ENCODE measurements around the gene SOBP.

The SOBP gene

GRCh38 chr6:107523054-107523791, 33.3 kb downstream of the SOBP start:
- no peak for DNase-seq (ENCODE audit: low read depth in 2 of 2)

- no peak for DNase-seq (ENCODE audit: low read depth in 2 of 2)
These were observed 33.9 kb downstream of the SOBP start for GRCh38 chr6:107523794-107524193.

DNA sequence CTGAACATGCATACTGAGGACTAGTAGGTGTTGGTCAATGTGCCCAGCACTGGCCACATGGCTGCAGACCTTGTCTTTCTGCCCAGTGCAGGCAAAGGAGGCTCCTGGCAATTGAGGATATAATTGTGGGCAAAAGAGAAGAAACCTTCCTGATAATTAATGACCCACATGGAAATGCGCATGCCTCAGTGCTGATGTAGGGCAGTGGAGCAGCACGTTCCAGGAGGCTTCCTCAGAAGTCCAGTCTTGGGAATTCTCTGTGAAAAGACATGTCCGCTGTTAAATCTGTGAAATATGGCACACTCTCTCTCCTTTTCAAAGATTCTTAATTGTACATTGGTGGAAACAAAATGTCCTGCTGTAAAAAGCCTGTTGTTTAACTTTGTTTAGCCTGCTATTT, 34.7 kb downstream of the SOBP start:
- no peak for DNase-seq (ENCODE audit: low read depth in 2 of 2)

- no peak for DNase-seq (ENCODE audit: low read depth in 2 of 2)
These were observed 42.0 kb downstream of the SOBP start for GRCh38 chr6:107531868-107532267.

DNA sequence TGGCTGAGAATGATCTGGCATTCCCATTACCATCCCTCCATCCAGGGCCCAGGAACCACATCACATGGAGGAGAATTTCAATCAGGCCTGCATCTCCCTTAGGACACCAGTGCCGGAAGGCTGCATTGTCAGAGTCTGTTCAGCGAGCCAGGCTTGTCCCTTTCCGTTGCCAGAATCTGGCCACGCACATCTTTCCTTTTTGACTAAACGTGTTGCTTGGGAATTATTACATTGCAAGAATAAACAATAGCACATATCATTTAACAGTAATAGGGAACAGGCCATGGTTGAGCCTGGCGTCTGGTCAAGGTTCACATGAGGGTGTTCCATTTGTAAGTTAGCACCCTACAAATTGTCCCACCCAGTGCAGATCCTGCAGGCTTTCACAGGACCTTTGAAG, 42.8 kb downstream of the SOBP start:
- DNase-seq (ENCODE audit: low read depth in 2 of 2) = no peak

DNA sequence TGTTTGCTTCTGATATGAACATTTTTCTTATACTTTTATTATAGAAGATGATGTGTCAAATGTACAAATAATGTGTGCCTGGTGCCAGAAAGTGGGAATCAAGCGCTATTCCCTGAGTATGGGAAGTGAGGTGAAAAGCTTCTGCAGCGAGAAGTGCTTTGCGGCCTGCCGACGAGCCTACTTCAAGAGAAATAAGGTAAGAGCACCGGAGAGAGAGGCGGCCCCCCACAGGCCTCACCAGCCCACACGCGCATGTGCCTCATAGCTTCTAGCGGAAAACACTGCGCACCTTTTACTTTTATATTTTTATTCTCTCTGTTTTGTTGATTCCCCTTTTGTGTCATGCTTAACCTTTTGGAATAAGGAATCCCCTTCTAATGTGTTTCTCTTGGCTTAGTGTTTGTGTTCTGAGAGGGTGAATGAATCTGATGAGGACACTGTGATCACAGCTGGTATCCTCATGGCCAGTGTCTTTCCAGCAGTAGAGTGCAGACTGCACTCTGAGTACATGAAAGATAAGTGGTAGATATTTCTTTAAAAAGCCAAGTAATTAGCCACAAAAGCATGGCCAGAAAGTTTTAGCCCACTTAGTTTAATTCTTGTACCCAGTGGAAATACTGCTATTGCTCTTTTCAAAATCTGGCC, 43.6 kb downstream of the SOBP start:
- no peak for DNase-seq (ENCODE audit: low read depth in 2 of 2)

GRCh38 chr6:107534571-107535141, 44.7 kb downstream of the SOBP start:
- no peak for DNase-seq (ENCODE audit: low read depth in 2 of 2)

DNA sequence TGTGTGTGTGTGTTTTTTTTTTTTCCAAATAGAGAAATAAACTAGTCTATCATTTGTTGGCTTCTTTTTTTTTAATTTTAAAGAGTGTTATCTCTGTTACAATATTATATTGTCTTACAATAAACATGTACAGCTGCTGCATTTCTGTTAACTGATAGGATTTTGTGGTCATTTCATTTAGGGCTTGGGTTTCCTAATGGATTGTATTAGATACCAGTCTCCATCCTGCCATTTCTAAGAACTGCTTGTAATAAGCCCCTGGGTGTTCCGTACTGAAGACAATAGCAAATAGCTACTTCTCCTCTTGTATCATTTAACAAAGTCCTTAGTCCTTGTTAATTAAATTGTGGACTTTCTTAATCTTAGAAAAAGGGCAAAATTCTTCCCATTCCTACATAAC, 45.7 kb downstream of the SOBP start:
- DNase-seq (ENCODE audit: low read depth in 2 of 2) = no peak

GRCh38 chr6:107536180-107536961, 46.5 kb downstream of the SOBP start:
- no peak for DNase-seq (ENCODE audit: low read depth in 2 of 2)

GRCh38 chr6:107537559-107537958, 47.6 kb downstream of the SOBP start:
- no peak for DNase-seq (ENCODE audit: low read depth in 2 of 2)

- no peak for DNase-seq (ENCODE audit: low read depth in 2 of 2)
These were observed 49.0 kb downstream of the SOBP start for GRCh38 chr6:107538856-107539387.

- peak; percentile 8 to 16 for DNase-seq (ENCODE audit: low read depth in 2 of 2)
These were observed 49.5 kb downstream of the SOBP start for GRCh38 chr6:107539409-107539808.

DNA sequence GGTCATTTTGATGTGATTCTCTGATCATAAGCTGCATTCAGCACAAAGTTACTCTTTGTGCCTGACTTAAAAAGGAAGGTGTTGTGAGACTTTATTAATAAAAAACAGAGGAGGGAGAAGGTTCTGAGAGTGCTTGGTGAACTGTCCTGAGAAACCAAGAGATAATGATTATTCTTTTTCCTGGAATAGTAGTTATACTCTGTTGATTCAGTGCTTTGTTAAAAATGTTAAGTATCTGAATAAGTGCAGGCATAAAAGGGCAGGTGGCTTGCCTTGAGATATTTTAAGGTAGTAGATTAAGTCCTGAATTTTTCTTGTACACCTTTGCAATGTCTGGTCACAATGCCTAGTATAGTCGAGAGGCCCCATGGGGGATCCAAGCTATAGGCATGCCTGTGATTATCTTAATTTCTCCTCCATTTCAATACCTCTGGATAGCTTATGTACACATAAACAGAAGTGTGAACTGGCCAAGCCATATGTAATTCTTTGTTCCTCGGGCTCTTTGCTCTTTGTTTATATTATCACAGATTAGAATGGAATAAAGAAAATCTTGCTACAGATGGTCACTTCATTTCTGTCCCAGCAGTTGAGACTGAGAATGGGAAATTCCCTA, 50.0 kb downstream of the SOBP start:
- DNase-seq (ENCODE audit: low read depth in 2 of 2) = no peak

DNA sequence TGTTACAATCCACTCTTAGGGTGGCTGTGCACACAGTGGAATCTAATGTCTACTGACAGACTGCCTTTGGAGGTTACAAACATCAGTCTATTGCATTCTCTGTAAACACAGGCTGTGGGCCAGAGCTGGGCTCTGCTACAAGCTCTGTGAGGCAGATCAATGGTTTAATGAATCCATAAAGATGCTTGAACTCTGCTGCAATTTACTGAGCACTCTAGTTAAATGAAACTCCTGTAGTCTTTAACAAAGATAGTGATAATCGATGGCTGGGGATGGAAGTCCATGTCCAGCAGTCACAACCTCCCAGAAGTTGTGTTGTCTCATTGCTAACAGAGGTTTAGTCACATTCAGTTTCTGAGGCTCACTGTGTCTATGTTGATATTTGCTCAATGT, 50.5 kb downstream of the SOBP start:
- no peak for DNase-seq (ENCODE audit: low read depth in 2 of 2)

- no peak for DNase-seq (ENCODE audit: low read depth in 2 of 2)
These were observed 52.3 kb downstream of the SOBP start for GRCh38 chr6:107542192-107542668.

GRCh38 chr6:107543088-107543487, 53.2 kb downstream of the SOBP start:
- DNase-seq (ENCODE audit: low read depth in 2 of 2) = no peak

DNA sequence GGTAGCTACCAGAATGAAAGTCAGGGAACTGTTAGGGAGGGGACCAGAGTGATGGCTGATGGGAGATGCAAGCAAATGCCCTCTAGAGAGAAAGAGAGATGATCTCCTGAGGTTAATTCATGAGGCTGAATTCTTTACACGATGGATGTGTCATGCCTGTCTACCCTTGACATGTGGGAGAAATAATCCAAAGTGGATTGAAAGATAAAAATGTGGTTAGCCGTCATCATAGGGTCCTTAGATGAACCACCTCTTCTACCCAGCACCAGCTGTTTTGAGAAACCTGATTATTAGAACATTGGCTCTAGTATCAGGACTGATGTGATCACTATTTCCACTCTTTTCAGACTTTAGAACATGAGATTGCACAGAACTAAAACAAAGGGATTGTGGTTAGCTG, 53.6 kb downstream of the SOBP start:
- no peak for DNase-seq (ENCODE audit: low read depth in 2 of 2)

DNA sequence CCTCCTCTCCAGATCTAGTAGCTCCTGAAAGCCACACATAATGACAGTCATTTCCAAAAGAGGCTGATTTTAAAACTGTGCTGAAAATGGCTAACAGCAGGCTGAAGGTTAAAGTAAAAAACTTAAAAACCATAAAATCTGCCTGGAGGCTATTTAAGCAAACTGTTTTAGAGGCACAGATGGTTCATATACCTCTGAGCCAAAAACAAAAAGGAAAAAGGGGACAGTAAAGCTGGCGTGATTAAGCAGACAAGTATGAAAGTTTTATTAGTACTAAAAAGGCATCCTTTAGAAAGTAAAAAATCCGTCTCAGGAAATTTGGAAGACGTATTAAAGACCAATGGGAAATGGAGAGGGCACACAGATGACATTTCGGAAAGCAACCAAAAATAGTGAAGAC, 55.8 kb downstream of the SOBP start:
- no peak for DNase-seq (ENCODE audit: low read depth in 2 of 2)

DNA sequence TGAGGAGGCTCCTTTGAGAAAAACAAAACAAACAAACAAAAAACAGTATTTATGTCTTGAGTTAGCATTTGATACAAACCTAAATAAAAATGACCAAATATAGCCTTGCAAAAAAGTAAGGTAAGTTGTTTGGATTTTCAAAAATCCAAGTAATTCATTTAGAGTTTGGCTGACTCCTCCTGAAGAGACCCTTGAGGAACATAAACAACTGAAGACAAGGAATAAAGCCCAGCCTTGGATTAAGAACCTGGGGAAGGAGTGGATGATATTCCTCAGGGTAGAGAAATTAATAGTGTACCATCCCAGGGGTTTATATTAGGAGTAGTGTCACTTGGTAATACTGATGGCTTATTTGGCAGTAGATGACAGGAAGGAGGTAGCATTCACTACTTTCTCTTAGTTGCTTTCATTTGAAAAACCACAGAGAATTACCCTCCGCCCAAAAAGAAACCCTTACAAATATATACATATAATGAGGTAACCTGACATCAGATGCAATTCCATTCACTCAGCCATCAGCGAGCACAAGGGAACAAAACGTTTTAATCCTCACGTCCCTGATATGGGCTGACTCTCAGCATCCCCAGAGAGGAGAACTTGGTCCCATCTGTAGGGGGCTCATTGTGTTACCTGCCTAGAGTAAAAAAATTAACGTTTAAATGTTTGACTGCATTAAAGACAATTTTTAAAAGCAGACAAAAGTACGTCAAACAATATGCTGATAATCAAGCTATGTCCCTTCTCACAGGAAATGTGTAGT, 57.0 kb downstream of the SOBP start:
- no peak for DNase-seq (ENCODE audit: low read depth in 2 of 2)

DNA sequence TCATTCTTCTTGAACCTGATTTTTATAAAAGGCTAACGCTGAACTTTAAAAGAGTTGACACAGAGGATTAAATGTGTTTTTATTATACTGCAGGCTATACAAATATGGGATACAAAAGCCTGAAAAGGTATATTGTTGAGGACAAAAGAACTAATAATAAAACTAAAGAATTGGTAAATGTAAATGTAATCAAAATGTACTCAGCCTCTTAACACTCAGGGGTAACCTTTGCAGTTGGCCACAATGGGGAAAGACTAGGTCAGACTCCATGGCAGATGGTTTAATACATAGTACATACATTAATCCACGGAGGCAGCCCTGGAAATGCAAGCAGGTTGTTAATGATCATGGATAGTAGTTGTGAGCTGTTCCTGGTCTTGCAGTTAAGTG, 57.5 kb downstream of the SOBP start:
- no peak for DNase-seq (ENCODE audit: low read depth in 2 of 2)

DNA sequence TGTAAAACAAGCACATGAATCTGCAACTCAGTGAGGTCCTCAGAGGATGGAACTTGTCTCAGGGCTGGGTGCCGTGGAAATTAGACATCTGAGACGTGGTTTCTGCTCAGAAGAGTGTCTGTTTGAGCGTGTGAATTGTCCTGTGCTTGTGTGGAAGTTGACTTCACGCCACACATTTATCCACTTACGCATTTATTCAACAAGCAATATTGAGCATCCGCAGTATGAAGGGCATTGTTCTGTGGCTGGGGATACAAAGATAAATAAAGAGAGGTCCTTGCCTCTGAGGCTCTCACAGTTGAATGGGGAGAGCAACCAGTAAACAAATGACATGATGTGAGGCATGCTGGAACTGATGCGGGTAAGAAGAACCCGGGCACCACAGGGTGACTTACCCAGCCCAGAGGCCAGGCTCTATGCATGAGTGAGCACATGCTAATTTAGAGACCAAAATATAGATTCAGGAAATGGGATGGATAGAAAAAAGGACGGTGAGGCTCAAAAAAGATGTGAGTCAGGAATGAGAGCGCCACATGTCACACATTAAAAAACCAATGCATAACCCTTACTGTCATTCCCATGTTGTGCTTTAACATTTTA, 60.4 kb downstream of the SOBP start:
- DNase-seq (ENCODE audit: low read depth in 2 of 2) = no peak

Data from fibroblast of skin of left biceps (primary cell).